Lower lobe of right lung (tissue), 2 donors: ENCODE measurements around the gene SCTR. TPM values are rescaled to one million over a fixed set of nuclear protein-coding genes. Genes with fewer than 3 reads are reported as not detected.

Source experiments
- ATAC-seq, 2 donors: fragments of 200-7000 bp; cut with Tn5 transposase; one replicate each; pipeline ENCODE4 v1.9.1; 2020 to 2022; ENCODE audit warnings: mild to moderate bottlenecking in 2 of 2, moderate library complexity in 2 of 2
- DNase-seq: peaks from one replicate; pipeline ENCODE4 v3.0.0-alpha.2; 2020
- H3K27ac ChIP-seq: fragments of 200-600 bp; one replicate; pipeline ENCODE4 v1.8.0; 2022
- H3K27me3 ChIP-seq: fragments of 200-600 bp; one replicate; pipeline ENCODE4 v1.8.0; 2022; ENCODE audit warnings: low read depth
- H3K36me3 ChIP-seq: fragments of 200-600 bp; one replicate; pipeline ENCODE4 v1.8.0; 2022; ENCODE audit warnings: mild to moderate bottlenecking
- H3K4me1 ChIP-seq: fragments of 200-600 bp; one replicate; pipeline ENCODE4 v1.8.0; 2022
- H3K4me3 ChIP-seq: fragments of 200-600 bp; one replicate; pipeline ENCODE4 v1.8.0; 2022; ENCODE audit warnings: mild to moderate bottlenecking
- H3K9me3 ChIP-seq: fragments of 200-600 bp; one replicate; pipeline ENCODE4 v1.8.0; 2022
- CTCF ChIP-seq: fragments of 200-600 bp; IDR thresholded peaks from one replicate; pipeline ENCODE4 v1.8.0; 2022; ENCODE audit warnings: antibody characterized with exemption, mild to moderate bottlenecking
- intact Hi-C: fragments of 100-400 bp; cut with DNase I; formaldehyde crosslinking; loops from one replicate; pipeline ENCODE4 v1.11.0; 2022
- total RNA-seq: library from RNA; stranded (reverse); fragmentation: NEBNext Ultra II Directional; extraction: Animal tissue kit (Norgen Biotek cat#: 25700); gene quantifications from one replicate; pipeline ENCODE4 v1.2.1, GENCODE V29; 2021
- donor health status: DM: no; HTN: yes; CAD: no; lungs with severe emphysema.

Gene SCTR
- total RNA-seq, 1 donor from 2014 or later = 13.2 TPM

DNA sequence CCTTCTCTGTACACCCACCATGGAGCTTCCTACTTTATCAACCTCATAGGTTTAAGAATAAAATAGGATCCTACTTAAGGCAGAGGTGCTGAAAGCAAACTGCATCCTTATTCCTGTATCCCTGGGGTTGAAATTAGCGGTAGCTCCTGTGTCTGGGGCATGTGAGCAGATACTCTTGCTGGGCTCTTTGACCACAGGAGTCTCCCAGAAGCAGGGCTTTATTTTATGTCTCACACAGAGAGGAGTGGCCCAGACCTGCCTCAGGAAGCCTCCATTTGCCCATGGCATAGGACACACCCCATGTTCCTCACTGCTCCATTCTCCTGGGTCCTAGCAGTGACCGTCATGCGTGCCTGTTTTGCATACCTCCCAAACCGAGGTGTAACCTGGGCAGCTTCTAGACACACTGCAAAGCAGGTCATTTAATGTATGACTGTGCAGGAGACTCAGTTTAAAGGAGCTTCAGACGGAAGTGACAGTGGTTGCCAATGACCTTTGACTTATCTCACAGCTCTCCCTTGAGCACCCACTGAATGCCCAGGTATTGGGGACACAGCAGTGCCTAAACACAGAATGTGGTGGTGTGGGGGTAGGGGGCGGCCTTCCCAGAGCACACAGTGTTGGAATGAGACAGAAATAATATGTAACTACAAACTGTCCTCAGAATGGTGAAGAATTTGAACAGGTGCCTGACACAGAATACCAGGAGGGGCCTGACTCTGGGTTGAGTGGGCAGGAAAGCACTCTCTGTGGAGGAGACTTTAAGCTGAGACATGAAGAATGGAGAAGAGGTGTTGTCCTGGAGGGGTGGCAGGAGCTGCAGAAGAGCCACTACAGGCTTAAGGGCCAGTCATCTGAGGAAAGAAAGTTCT, 89.0 kb downstream of the SCTR start:
- Histone ChIP-seq H3K27me3 (no peaks in the 10 kb centered on the region), H3K4me3 (no peak overlapping the region), H3K4me1 (peaks cover 50% of the 10 kb centered on the region), H3K9me3 (no peaks in the 10 kb centered on the region), H3K36me3 (peaks cover 9% of the 10 kb centered on the region), H3K27ac (peak overlapping the region; percentile 36)
- ATAC-seq (no peak), DNase-seq (no peak)
- no peak for TF ChIP-seq CTCF
- intact Hi-C loops = no loop called here

DNA sequence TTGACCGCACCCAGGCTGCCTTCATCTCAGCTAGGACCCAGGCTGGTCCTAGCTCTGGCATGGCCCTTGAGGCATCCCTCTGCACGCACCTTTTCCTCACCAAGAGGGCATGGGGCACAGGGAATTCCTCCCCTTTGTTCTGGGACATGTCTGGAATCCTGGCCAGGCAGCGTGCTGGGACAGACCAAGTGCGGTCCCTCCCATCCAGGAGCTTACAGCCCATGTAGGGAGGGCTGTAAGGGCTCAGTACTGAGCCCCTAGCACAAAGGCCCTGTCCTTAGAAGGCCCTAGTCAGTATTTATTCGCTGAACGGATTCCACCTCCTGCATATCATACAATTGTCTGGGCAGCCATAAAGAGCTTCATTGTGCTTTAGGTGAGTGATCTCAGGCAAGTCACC, 89.6 kb downstream of the SCTR start:
- Histone ChIP-seq H3K4me1 (peaks cover 57% of the 10 kb centered on the region), H3K4me3 (no peak overlapping the region), H3K36me3 (peaks cover 9% of the 10 kb centered on the region), H3K9me3 (no peaks in the 10 kb centered on the region), H3K27me3 (no peaks in the 10 kb centered on the region), H3K27ac (peak overlapping the region; percentile 36)
- intact Hi-C loops = no loop called here
- no peak for DNase-seq
- no peak for ATAC-seq
- no peak for TF ChIP-seq CTCF

- peaks cover 66% of the 10 kb centered on the region for H3K4me1 ChIP-seq
- peak overlapping the region; percentile 77 for H3K4me3 ChIP-seq
- TF ChIP-seq CTCF = no peak
- H3K9me3 ChIP-seq = no peaks in the 10 kb centered on the region
- no peaks in the 10 kb centered on the region for H3K27me3 ChIP-seq
- peaks cover 9% of the 10 kb centered on the region for H3K36me3 ChIP-seq
- intact Hi-C loops = no loop called here
- ATAC-seq (no peak), DNase-seq (no peak)
- H3K27ac ChIP-seq = peak overlapping the region; percentile 24
These were observed 90.5 kb downstream of the SCTR start for GRCh38 chr2:119433636-119434327.

- Histone ChIP-seq H3K4me3 (peak overlapping the region; percentile 77), H3K4me1 (peaks cover 74% of the 10 kb centered on the region), H3K27ac (peak overlapping the region; percentile 83), H3K27me3 (no peaks in the 10 kb centered on the region), H3K9me3 (no peaks in the 10 kb centered on the region), H3K36me3 (peaks cover 9% of the 10 kb centered on the region)
- TF ChIP-seq CTCF = no peak
- intact Hi-C loops = no loop called here
- ATAC-seq (no peak), DNase-seq (no peak)
These were observed 91.3 kb downstream of the SCTR start for GRCh38 chr2:119432851-119433522.

DNA sequence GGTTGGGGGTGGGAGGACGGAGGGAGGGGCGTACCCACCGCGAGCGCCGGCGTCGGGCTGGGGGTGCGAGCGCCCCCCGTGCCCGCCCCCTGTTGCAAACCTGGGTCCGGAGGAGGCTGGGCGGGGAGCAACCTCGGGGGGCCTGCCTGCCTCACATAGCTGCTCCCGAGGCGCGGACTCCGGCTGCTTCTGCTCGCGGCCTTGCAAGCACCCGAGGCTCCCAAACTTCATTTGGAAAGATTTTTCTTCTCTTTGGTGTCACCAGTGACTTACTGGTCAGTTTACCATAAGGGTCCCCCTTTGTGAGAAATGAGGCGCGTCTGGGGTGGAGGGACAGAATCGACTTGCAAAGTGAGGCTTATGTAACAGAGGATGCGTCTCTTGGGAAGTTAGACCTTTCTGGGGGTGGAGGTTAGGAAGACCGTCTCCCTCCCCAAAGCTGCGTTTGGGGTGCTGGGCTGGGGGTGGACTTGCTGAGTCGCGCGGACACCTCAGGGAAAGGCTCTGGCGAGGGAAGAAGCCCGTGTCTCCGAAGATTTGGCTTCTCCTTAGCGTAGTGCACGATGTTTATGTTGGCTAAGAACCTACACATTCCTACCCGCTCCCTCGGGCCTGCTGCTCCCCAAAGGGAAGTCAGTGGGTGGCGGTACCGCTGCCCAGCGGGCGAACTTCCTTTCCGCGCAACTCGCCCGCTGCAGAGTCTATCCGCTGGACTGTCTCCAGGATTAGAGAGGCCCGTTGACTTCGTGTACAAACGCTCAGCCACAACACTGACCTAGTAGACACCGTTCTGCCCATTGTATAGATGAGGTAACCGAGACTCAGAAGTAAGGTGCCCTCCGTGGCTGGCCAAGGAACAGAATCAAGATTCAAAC, 92.1 kb downstream of the SCTR start:
- DNase-seq (peak; percentile 71), ATAC-seq (peak; percentile 46 to 58)
- Histone ChIP-seq H3K27ac (peak overlapping the region; percentile 83), H3K36me3 (peaks cover 5% of the 10 kb centered on the region), H3K4me3 (peak overlapping the region; percentile 77), H3K9me3 (no peaks in the 10 kb centered on the region), H3K4me1 (peaks cover 81% of the 10 kb centered on the region), H3K27me3 (no peaks in the 10 kb centered on the region)
- intact Hi-C loops = no loop called here
- no peak for TF ChIP-seq CTCF
